HepG2 (cell line): Measurements from ENCODE around the gene GFRA1. TPM values are rescaled to one million over a fixed set of nuclear protein-coding genes. Genes with fewer than 3 reads are reported as not detected.
"Not testable (repeated sequence)": the region's sequence is repeated elsewhere in the genome, so short reads cannot be mapped to it uniquely, and the experiment has no call there.

Source experiments
- ATAC-seq: fragments of 200-7000 bp; cut with Tn5 transposase; 3 replicates; pipeline ENCODE4 v1.9.1; 2020; ENCODE audit warnings: mild to moderate bottlenecking, moderate library complexity
- BruUV-seq: library from RNA; stranded (reverse); fragments of 400-500 nt; replicated peaks from 2 replicates; lab custom pipeline; 2021; lab: Mats Ljungman, UMichigan
- CTCF ChIA-PET: fragments of 300-600 bp; formaldehyde crosslinking; extraction: SDS; loops from one replicate; lab custom pipeline; 2021; ENCODE audit warnings: low total read pairs, inconsistent platforms, low intra/inter-chr PET ratio; lab: Yijun Ruan, JAX
- POLR2A ChIA-PET: fragments of 350-600 bp; sonication (Branson Sonifier 250); formaldehyde crosslinking; loops from one replicate; lab custom pipeline; 2020; ENCODE audit warnings: antibody characterized with exemption, inconsistent platforms; lab: Yijun Ruan, JAX
- DNase-seq: peaks from one replicate; pipeline ENCODE4 v3.0.0-alpha.2; 2015; ENCODE audit warnings: low spot score
- FAIRE-seq: peaks from 3 replicates; lab custom pipeline; 2011; peaks lifted over from hg19 to GRCh38; lab: Jason Lieb, UNC
- H2AFZ ChIP-seq: one replicate; pipeline ENCODE4 v1.6.1; 2011; ENCODE audit warnings: low read length, inconsistent platforms
- H3K27ac ChIP-seq: fragments of 300-600 bp; 3 replicates; pipeline ENCODE4 v1.8.0; 2011; ENCODE audit warnings: mixed run types, mild to moderate bottlenecking, mixed read lengths, low read length, inconsistent platforms; ENCODE audit not compliant: insufficient read depth; ENCODE audit errors: extremely low read length
- H3K27me3 ChIP-seq, 2 experiments: fragments of 200-600 bp in 1 of 2; 2 replicates in 1 of 2; 3 replicates in 1 of 2; pipeline versions ENCODE4 v1.6.0 to v1.8.0; 2011; ENCODE audit warnings: low read length in 2 of 2, mild to moderate bottlenecking in 2 of 2, moderate library complexity in 2 of 2, inconsistent platforms in 1 of 2; ENCODE audit not compliant: insufficient read depth in 2 of 2, control insufficient read depth in 1 of 2
- H3K36me3 ChIP-seq, 2 experiments: fragments of 200-600 bp in 1 of 2; replicated peaks in 1 of 2; 2 replicates in 1 of 2; 3 replicates in 1 of 2; pipeline versions ENCODE4 v1.5.1 to v1.8.0; 2011; ENCODE audit warnings: low read length in 2 of 2, inconsistent platforms in 1 of 2; ENCODE audit not compliant: insufficient read depth in 2 of 2, control insufficient read depth in 1 of 2
- H3K4me1 ChIP-seq: 2 replicates; pipeline ENCODE4 v1.5.1; 2012; ENCODE audit warnings: low read length, inconsistent platforms; ENCODE audit not compliant: insufficient read depth
- H3K4me2 ChIP-seq: 2 replicates; pipeline ENCODE4 v1.6.0; 2011; ENCODE audit warnings: low read depth, low read length, inconsistent platforms
- H3K4me3 ChIP-seq, 3 experiments: fragments of 200-600 bp in 1 of 3; sonication (generic), shearing (Covaris generic) in 1 of 3; replicated peaks in 1 of 3; 2 replicates each; pipeline ENCODE4 v1.5.1; 2011 to 2016; ENCODE audit warnings: low read length in 3 of 3, inconsistent platforms in 2 of 3, low read depth in 2 of 3, mild to moderate bottlenecking in 2 of 3, control low read depth in 1 of 3, mixed read lengths in 1 of 3; ENCODE audit not compliant: insufficient read depth in 1 of 3
- H3K79me2 ChIP-seq: one replicate; pipeline ENCODE4 v1.6.1; 2011; ENCODE audit warnings: low read length, inconsistent platforms; ENCODE audit not compliant: insufficient read depth
- H3K9ac ChIP-seq: 2 replicates; pipeline ENCODE4 v1.6.0; 2011; ENCODE audit warnings: mild to moderate bottlenecking, low read depth, low read length, inconsistent platforms; ENCODE audit not compliant: insufficient read depth
- H3K9me3 ChIP-seq: 2 replicates; pipeline ENCODE4 v1.5.1; 2012; ENCODE audit warnings: mild to moderate bottlenecking, low read length
- H4K20me1 ChIP-seq: 2 replicates; pipeline ENCODE4 v1.6.0; 2011; ENCODE audit warnings: inconsistent platforms, mild to moderate bottlenecking, low read length, moderate library complexity; ENCODE audit not compliant: insufficient read depth
- DMAP1 ChIP-seq: IDR thresholded peaks from 2 replicates; pipeline ENCODE4 v1.6.1; 2016
- JUND ChIP-seq: sonication (generic); formaldehyde crosslinking; IDR thresholded peaks from 2 replicates; pipeline ENCODE4 v1.8.0; 2022; ENCODE audit warnings: mild to moderate bottlenecking, missing genetic modification reagents
- NONO ChIP-seq, 2 experiments: fragments of 450-650 bp in 1 of 2; sonication (generic) in 1 of 2; formaldehyde crosslinking in 1 of 2; IDR thresholded peaks in 1 of 2; conservative IDR thresholded peaks in 1 of 2; 2 replicates each; pipeline versions ENCODE4 v1.6.1 to v1.8.0; 2017 to 2022; ENCODE audit warnings: mild to moderate bottlenecking in 1 of 2, missing genetic modification reagents in 1 of 2, moderate library complexity in 1 of 2
- RORA ChIP-seq: sonication (generic); formaldehyde crosslinking; IDR thresholded peaks from 2 replicates; pipeline ENCODE4 v1.5.0; 2020; ENCODE audit warnings: mild to moderate bottlenecking, missing genetic modification reagents, moderate library complexity
- SCMH1 ChIP-seq: sonication (generic); formaldehyde crosslinking; IDR thresholded peaks from 2 replicates; pipeline ENCODE4 v1.9.0; 2021; ENCODE audit warnings: missing genetic modification reagents, mild to moderate bottlenecking, borderline replicate concordance
- ZMYM3 ChIP-seq: sonication (generic); formaldehyde crosslinking; IDR thresholded peaks from 2 replicates; pipeline ENCODE4 v1.5.1; 2020; ENCODE audit warnings: mild to moderate bottlenecking, missing genetic modification reagents
- ZNF431 ChIP-seq: sonication (generic); formaldehyde crosslinking; IDR thresholded peaks from 2 replicates; pipeline ENCODE4 v1.9.0; 2022; ENCODE audit warnings: missing genetic modification reagents, low read depth, mild to moderate bottlenecking, borderline replicate concordance
- ZNF737 ChIP-seq: sonication (generic); formaldehyde crosslinking; IDR thresholded peaks from 2 replicates; pipeline ENCODE4 v1.5.0; 2020; ENCODE audit warnings: missing genetic modification reagents, mild to moderate bottlenecking, borderline replicate concordance
- WGBS: methylation state at CpG from one replicate; pipeline ENCODE4 v1.1.6; 2017; ENCODE audit warnings: low lambda C conversion rate; 5-methylcytosine and 5-hydroxymethylcytosine counted together
- in situ Hi-C: cut with HindIII; loops from 2 replicates; pipeline ENCODE4 v1.10.0; 2017; ENCODE audit warnings: low pct_unique_long_range_greater_than_20kb; ENCODE audit not compliant: extremely low pct_ligation_motif_present
- intact Hi-C: fragments of 100-400 bp; cut with micrococcal nuclease; formaldehyde crosslinking; loops from one replicate; pipeline ENCODE4 v1.10.0; 2022; ENCODE audit not compliant: unreplicated experiment
- polyA plus RNA-seq, 8 experiments: library from polyadenylated mRNA; depleted of rRNA in 3 of 8; stranded (reverse) in 7 of 8; unstranded in 1 of 8; fragments of >200 nt; fragmentation: Illumina TruSeq in 4 of 8; extraction: Trizol in 4 of 8; gene quantifications; 2 replicates each; pipeline versions ENCODE4 v1.2.1 to v1.2.3, GENCODE V29; 2011 to 2016; ENCODE audit warnings: low read depth in 4 of 8, missing spikeins in 1 of 8, mixed read lengths in 1 of 8; ENCODE audit not compliant: insufficient read depth in 1 of 8
- total RNA-seq, 5 experiments: library from RNA; depleted of rRNA; stranded (reverse); fragments of >200 nt; fragmentation: Illumina TruSeq; extraction: Trizol; gene quantifications; 2 replicates each; pipeline ENCODE4 v1.2.3, GENCODE V29; 2016; ENCODE audit warnings: low read depth in 1 of 5
- TF ChIP-seq, protein P1 (sequence below): sonication (generic); formaldehyde crosslinking; IDR thresholded peaks from 2 replicates; pipeline ENCODE4 v1.5.0; 2020; ENCODE audit warnings: missing genetic modification reagents
- TF ChIP-seq, protein P2 (sequence below): sonication (generic); formaldehyde crosslinking; IDR thresholded peaks from 2 replicates; pipeline ENCODE4 v1.4.0; 2020; ENCODE audit warnings: missing genetic modification reagents

The GFRA1 gene
- total and polyA plus RNA-seq, 2 of the 13 experiments (the other 11 are each of a cell fraction or from before 2014, with no cell fraction given) = not detected

DNA sequence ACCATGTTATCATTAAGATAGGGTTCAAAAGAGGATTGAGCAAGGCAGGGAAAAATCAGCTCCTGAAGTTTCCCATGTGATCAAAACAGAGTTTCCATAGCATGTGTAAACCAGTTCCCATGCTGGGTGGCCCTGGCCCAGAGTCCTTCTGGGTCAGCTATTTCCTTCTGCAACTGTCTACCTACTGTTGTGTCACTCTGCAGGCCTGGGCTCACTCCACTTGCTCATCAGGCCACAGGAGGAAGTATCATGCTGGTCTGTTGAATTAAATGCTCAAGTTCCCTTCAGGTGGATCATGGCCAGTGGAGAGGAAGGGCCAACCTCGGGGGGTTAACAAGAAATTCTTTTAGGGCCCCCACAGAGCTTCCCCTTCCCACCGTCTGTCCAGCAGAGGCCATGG is 104.7 kb downstream of the GFRA1 start:
- DNase-seq (no peak), ATAC-seq (no peak), FAIRE-seq (no peak)
- H3K27ac ChIP-seq = no peak overlapping the region
- H2AFZ ChIP-seq = no peak overlapping the region
- no peaks in the 10 kb centered on the region for H3K36me3 ChIP-seq
- no peaks in the 10 kb centered on the region for H3K4me1 ChIP-seq
- H3K27me3 ChIP-seq = no peaks in the 10 kb centered on the region; a peak in 2 of 5 replicates
- BruUV-seq = no TSS peak
- no peaks in the 10 kb centered on the region for H4K20me1 ChIP-seq
- no peaks in the 10 kb centered on the region for H3K9me3 ChIP-seq
- WGBS = 21% methylated on average over 2 of the region's 2 CpGs
- in situ Hi-C loops = no loop called here
- CTCF ChIA-PET = no interaction called here
- H3K4me2 ChIP-seq = no peak overlapping the region
- intact Hi-C loops = no loop called here
- no peak overlapping the region for H3K9ac ChIP-seq
- TF ChIP-seq JUND (no peak), SCMH1 (CRISPR knock-in tag) (no peak), DMAP1 (CRISPR knock-in tag) (no peak), ZMYM3 (CRISPR knock-in tag) (no peak), ZNF737 (CRISPR knock-in tag) (no peak), ZNF431 (CRISPR knock-in tag) (no peak), NONO (IDR thresholded peaks at IDR 0.05) (no peak), NONO (CRISPR knock-in tag; conservative IDR thresholded peaks at IDR 0.05) (no peak), RORA (no peak)
- TF ChIP-seq, protein P1, sequence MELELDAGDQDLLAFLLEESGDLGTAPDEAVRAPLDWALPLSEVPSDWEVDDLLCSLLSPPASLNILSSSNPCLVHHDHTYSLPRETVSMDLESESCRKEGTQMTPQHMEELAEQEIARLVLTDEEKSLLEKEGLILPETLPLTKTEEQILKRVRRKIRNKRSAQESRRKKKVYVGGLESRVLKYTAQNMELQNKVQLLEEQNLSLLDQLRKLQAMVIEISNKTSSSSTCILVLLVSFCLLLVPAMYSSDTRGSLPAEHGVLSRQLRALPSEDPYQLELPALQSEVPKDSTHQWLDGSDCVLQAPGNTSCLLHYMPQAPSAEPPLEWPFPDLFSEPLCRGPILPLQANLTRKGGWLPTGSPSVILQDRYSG (CRISPR knock-in tag) = no peak
- TF ChIP-seq, protein P2, sequence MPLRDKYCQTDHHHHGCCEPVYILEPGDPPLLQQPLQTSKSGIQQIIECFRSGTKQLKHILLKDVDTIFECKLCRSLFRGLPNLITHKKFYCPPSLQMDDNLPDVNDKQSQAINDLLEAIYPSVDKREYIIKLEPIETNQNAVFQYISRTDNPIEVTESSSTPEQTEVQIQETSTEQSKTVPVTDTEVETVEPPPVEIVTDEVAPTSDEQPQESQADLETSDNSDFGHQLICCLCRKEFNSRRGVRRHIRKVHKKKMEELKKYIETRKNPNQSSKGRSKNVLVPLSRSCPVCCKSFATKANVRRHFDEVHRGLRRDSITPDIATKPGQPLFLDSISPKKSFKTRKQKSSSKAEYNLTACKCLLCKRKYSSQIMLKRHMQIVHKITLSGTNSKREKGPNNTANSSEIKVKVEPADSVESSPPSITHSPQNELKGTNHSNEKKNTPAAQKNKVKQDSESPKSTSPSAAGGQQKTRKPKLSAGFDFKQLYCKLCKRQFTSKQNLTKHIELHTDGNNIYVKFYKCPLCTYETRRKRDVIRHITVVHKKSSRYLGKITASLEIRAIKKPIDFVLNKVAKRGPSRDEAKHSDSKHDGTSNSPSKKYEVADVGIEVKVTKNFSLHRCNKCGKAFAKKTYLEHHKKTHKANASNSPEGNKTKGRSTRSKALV (CRISPR knock-in tag) = no peak
- POLR2A ChIA-PET = no interaction called here
- no peak overlapping the region for H3K4me3 ChIP-seq
- H3K79me2 ChIP-seq = no peaks in the 10 kb centered on the region

DNA sequence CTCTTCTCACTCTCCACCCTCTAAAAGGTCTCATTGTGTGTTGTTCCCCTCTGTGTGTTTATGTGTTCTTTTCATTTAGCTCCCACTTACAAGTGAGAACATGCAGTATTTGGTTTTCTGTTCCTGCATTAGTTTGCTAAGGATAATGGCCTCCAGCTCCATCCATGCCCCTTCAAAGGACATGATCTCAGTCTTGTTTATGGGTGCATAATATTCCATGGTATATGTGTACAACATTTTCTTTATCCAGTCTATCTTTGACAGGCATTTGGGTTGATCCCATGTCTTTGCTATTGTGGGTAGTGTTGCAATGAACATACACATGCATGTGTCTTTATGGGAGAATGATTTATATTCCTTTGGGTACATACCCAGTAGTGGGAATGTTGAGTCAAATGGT is 107.1 kb downstream of the GFRA1 start:
- H3K27ac ChIP-seq, in situ Hi-C loops, FAIRE-seq, intact Hi-C loops, BruUV-seq, H3K4me3 ChIP-seq, H3K27me3 ChIP-seq, DNase-seq, H3K4me1 ChIP-seq, CTCF ChIA-PET, POLR2A ChIA-PET, ATAC-seq, H3K79me2 ChIP-seq, H3K4me2 ChIP-seq, H3K36me3 ChIP-seq, H3K9ac ChIP-seq, H3K9me3 ChIP-seq, H4K20me1 ChIP-seq, H2AFZ ChIP-seq: not testable (repeated sequence)
